ENCODE data around the gene GPR26.

DNA sequence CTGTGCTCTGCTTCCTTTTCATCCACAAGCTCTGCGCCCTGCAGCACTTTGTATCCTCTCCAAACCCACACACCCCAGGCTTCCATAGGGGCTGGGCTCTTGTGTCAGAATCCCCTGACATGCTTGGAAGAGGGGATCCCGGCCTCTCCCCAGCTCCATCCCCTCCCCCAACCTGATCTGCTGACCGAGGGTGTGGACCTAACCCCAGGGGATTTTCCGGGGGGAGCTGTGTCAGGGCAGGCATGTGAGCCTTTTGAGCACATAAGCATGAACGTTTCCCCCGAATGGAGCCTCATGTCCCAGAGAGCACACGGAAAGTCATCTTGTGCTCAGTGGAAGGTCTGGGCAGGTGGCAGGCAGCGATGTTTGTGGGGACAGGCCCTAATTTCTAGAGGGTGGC, 17.7 kb downstream of the GPR26 start:
- TF ChIP-seq CTCF (IDR thresholded peaks at IDR 0.05) (no peak), POLR2A (IDR thresholded peaks at IDR 0.05) (no peak), POLR2AphosphoS5 (IDR thresholded peaks at IDR 0.05) (no peak)
